Fibroblast of skin of scalp (primary cell): ENCODE results near the gene P4HB.

ENCODE experiments used
- DNase-seq: peaks from one replicate; pipeline ENCODE4 v3.0.0-alpha.2; 2013

The P4HB gene

DNA sequence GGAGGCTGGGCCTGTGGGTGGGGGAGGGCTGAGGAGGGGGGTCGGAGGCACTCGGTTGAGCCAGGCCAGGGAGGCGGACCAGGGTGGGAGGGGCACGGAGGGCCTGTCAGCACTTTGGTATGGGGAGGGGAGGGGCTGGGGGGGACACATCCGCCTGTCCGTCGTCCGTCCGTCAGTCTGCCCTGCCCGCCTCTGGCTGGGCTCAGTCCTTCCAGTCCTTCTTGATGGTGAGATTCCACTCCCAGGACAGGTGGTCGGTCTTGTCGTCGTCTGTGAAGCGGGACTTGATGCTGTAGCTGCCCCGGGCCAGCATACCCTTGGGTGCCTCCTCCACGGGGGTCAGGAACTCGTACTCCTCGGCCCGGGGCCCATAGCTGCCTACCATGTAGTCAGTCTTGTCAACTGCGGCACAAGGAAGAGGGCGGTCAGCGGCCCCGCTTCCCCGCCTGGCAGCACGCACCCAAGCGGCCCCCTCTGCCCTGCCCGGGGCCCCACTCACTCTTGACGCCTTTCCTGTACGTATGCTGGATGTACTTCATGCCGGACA, 8.4 kb upstream of the P4HB start:
- DNase-seq: peak; percentile 93

DNA sequence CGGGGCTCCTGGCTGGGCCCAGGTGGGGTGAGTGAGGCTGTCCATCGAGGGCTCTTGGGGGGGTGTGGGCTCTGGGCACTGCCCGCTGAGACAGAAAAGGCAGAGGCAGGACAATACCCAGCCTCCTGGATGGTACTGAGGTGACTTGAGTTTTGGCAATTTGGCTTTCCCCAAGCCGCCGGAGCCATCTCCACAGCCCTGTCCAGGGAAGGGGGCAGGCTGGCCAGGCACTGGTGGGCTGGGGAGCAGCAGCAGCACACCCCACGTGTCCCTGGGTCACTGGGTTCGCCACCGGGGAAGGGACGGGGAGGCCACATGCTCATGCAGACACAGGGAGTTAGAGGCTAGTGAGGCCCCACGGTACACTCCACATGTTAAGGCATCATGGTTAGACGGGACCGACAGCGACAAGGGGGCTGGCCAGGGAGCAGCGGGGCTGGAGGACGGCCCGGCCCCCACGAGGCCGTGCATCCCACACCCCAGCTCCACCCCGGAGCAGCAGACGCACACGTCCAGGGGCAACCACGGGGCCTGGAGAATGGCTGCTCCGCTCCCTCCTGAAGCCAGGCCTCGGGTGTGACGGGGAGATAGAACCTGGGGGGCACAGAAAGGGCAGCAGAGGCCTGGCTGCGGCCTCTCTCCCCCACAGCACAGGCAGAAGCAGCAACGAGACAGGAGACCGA, 7.8 kb upstream of the P4HB start:
- DNase-seq: no peak

DNA sequence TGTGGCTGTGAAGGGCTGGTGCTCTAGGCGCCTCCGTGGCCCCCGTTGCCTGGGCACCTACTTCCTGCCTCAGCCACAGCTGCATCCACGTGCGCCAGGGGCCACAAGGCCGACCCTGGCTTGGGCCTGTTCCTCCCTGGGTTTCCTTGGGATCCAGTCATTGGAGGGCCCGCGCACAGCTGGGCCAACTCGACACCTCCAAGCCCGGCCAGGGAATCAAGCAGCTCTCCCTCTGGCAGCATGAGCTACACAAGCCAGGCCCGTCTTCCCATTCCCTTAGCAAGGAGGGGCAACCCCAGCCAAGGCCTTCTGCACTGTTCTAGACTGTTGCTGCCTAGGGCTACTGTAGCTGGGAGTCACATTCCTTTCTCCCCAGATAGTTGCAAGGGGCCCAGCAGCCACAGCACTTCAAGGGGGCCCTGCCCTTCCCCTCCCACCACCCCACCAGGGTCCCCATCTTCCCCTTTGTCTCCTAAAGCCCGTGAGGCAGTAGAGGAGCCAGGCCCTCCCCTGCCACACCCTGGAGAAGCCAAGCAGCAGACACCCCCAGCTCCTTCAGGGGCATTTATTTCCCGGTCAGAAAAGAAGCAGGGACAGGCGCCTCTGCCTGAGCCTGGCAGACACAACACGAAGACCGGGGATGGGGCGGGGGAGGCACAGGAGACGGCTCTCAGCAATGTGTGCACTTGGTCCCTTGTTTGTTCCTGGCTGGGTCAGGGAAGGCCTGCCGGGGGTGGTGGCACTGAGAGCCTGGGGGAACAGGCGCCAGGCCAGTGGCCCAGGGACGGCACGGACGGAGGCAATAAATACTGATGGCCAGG, 7.0 kb upstream of the P4HB start:
- DNase-seq: peak; percentile 63

DNA sequence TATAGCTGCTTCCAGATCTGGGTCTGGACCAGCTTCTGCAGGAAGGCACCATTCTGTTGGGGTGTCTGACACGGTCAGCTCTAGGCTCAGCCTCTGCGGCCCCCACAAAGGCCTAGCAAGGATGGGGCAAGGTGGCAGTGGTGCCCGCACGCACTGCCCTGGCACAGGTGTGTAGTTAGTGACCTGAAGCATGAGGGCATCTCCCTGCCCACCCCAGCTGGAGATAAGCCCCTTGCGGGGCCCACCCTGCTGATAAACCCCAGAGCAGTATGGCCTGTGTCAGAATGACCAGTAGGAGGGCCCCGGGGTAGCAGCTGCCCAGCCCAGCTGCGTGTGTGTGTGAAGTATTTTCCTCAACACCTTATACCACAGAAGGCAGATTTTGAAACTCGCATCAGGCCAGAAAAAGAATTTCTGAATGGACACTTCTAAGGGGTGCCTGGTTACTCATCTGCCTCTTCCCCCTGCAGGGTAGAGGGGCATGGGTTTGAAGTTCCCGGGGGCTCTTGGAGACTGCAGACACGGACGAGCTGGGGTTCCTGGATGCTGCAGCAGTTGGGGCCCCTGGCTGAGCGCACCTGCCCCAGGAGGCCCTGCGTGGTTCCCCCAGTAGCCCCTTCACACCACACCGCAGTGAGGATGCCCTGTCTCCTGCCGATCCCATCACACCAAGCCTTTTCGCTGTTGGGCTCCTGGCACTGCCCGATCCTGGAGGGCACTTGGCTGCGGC, 6.3 kb upstream of the P4HB start:
- DNase-seq: peak; percentile 21

DNA sequence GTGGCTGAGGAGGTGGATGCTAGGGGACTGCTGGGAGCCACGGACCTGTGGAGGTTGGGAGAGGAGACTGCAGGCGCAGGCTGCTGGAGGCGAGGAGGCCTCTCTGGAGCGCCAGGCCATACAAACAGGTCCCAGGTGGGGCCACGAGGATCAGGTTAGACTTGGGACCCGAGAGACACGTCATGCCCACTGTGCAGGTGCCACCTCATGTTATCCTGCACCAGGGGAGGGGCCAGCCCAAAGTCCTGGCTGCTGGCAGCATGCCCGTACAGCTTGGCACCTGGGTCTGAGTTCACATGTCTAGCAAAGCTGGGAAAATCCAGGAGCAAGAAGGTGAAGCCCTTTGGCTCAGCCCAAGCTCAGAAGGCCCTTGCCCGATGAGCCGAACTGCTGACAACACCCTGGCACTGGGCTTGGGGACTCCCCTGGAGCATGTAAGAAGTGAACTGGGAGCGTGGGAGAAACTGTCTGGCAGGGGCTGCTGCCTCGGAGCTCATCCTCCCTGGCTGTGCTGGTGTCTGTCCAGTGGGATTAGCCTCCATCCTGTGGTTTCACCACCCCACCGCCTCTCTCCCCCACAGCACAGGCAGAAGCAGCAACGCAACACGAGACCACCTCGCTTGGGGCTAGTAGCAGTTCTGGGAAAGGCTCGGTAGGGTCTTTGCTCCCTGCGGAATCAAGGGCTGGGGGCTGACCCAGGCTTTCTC, 5.6 kb upstream of the P4HB start:
- no peak for DNase-seq

DNA sequence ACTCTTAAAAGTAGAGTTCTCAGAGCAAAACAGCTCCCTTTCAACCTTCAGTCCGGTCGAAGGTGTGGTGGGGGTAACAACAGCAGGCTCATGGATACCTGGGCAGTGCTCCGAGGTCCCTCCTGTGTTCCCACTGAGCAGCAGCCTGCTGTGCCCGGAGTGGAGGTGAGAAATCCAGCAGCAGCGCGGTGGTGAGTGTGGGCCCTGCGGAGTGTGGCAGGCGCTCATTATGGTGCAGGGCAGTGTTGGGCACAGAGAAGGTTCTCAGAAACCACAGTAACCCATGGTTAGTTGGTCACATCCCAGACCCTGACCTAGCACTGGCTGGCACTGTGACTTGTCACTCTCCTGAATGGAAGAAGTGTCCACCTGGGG, 5.0 kb upstream of the P4HB start:
- DNase-seq: no peak

DNA sequence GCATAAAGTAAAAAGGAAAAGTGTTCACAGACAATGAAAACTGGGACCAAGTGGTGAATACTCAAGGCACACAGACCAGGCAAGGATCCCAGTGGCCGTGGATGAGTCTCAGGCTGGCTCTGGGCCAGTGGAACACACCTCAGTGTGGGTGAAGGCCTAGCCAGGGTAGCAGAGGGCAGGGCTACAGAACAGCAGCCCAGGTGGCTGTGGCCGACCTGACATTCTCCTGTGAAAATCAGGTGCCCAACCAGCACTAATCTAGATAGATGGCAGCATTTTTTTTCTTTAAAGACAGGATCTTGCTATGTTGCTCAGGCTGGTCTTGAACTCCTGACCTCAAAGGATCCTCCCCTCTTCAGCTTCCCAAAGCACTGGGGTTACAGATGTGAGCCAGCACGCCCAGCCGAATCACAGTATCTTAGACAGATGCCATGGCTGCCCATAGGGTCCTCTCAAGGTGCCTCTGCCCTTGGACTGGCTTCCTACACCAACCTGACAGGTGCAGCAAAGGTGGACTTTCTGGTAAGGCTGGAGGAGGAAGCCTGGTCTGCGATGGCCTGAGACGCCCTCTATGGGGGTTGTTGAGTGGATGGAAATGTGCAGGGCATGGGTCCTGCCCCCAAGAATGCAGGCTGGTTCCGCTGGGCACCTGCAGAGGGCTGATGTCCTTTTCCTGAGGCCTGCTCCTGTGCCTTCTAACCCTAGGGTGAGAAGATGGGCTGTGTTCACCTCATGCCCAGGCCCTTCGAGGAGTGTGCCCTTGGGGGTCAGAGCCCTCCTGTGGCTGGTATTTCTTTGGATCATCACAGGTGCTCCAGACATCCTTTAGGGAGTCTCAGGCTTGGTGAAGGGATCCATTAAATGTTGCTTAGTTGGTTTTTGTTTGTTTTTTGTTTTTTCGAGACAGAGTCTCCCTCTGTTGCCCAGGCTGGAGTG, 3.8 kb upstream of the P4HB start:
- no peak for DNase-seq

DNA sequence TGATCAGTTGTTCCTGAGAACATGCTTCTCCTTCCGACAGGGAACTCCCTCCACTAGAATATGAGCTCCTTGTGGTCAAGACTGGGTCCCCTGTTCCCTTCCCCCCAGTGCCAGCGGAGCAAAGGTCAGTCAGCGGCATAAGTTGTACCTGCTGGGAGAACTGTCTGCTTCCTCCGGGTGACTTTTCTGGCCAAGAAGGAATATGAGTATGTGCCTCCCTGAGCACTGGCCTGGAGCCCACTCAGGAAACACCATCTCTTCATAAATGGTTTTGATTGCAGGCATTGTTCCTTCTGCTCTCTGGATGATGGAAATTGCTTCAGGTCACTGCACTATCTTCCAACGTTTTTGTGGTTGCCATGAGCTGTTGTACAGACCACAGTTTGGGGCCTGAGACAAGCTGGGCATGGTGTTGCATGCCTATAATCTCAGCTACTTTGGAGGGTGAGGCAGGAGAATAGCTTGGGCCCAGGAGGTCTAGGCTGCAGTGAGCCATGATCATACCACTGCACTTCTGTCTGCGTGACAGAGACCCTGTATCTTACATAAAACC, 2.9 kb upstream of the P4HB start:
- no peak for DNase-seq

DNA sequence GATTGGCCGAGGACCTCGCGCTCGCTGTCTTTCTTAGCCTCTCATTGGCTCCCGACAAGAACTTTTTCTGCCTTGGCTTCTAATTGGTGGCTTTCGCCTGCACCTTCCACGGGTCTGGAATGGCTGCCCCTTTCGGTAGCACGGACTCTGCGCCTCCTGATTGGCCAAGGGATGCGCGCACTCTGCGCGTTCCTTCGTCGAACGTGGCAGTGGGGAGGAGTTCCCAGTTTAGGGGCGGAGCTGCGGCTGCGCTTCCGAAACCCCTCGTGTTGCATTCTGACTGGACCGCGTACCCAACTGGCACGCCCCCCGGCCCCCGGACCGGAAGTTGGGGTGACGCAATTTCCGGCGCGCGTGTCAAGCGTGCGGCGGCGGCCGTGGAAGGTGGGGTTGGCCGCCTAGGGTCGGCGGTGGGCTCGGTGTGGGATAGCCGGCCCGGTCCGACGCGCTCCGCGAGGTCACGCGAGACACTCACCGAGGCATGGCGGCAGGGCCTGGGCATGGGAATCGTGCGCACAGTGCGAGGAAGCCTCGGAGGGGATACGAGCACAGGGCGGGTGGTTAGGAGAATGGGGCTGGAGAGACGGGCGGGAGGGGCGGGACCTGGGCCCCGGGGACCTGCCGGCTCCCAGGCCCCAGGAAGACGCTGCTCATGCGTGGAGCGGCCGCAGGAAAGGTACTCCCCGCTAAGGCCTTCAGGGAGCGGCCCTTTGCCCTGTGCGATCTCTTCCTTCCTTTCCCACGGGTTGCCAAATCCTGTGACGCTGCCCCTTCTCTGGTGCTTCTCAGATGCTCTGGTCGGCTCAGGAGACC, 627 bp upstream of the P4HB start:
- DNase-seq: peak; percentile 100

DNA sequence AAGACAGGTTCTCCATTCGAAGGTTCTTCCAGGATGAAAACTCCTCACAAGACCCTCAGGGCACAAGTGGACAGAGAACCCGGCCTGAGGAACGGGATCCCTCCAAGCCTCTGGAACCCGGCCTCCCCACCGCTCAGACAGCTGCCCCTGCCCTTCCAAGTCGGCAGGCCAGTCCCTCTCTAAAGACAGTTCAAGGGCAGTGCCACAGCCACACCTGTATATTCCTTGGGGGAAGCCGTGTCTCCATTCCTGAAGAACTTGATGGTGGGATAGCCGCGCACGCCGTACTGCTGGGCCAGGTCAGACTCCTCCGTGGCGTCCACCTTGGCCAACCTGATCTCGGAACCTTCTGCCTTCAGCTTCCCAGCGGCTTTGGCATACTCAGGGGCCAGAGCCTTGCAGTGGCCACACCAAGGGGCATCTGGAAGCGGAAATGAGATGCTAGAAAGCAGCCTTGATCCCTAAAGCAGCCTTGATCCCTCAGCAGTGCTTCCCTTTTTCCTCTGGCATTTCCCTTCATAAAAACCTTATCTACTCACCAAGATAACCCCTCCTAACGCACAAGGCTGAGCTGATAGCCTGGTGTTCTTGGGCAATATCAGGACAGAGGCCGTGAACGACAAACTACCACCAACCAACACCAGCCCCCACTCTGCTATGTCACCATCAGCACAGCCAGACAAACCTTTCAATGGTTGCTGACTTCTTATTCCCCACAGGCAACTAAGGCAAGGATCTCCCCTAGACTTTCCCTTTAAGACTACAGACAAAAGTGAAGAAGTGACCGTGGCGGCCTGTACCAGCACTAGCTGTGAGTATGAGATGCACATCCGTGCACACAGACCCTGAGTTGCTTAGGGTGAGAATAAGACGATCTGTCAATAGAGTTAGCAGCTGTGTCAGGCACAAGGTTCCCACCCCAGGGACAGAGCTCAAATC, 1.1 kb downstream of the P4HB start:
- no peak for DNase-seq

DNA sequence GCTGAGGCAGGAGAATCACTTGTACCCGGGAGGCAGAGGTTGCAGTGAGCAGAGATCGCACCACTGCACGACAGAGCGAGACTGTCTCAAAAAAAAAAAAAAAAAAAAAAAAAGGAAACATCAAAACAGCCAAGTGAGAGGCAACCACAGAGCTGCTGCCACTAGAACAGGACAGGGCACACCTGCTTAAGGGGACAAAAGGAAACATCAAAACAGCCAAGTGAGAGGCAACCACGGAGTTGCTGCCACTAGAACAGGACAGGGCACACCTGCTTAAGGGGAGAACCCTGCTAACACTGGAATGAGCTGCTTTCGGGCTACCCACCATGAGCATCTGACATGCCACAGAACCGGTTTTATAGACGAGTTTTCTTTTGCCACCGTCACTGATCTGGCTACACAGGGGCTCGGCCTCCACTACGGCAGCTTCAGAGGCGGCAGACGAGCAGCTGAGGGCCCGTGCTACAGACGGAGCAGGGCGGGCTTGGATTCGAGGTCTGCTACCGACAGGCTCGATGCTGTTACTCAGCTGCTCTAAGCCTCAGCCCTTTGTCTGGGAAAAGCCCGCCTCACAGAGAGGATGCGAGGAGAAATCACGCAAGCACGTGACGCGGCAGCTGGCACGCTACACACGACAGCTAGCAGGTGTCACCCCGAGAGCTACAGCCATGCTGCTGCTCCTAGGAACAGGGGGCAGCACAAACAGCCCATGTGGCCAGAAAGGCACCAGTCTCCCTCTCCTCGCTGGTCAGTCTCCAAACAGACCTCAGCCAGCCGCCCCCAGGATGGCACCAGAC, 2.0 kb downstream of the P4HB start:
- DNase-seq: no peak

DNA sequence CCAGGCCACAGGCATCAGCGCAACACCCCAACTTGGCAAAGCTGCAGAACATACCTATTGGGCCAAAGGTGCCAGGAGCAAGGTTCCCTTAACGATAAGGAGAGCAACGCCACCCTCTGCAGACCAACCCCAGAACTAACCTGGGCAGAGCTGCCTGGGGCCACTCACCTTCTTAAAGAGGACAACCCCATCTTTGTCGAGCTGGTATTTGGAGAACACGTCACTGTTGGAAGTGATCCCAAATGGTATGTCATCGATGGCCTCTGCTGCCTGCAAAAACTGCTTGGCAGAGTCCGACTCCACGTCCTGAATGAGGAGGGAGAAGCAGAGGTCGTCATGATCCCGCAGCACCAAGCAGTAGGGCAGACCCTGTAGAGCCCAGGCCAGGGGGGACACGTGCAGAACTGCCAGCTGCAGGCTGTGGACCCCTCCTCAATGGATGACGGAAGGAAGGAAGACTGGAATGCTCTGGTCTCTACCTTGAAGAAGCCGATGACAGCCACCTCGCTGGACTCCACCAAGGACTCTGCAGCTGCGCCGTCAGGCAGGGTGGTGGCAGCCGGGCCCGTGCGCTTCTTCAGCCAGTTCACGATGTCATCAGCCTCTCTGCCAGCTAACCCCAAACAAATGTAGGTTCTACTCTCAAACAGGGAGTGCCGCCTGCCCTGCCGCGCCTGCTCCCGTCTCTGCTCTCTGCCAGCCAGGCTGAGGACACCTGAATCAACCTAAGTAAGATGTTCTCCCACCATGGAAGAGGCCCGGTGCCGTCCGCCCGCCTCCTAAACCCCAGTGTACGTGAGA, 5.2 kb downstream of the P4HB start:
- DNase-seq: no peak

DNA sequence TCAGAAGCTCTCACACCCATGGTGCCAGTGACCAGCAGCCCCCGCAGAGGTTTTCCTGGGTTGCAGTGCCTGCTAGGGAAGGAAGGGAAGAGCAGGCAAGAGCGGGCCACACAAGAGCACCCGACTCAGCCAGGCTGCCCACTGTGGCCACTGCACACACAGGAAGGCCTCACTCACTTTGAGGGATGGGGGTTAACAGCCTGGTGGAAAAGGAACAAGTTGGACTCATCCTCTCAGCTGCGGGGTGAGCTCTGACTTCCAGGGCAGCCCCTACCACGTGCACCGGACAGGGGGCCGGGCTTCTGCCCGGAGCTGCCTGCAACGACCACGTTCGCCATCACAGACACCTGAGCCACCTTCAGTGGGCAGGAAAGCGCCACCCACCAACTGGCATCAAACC, 8.1 kb downstream of the P4HB start:
- no peak for DNase-seq

DNA sequence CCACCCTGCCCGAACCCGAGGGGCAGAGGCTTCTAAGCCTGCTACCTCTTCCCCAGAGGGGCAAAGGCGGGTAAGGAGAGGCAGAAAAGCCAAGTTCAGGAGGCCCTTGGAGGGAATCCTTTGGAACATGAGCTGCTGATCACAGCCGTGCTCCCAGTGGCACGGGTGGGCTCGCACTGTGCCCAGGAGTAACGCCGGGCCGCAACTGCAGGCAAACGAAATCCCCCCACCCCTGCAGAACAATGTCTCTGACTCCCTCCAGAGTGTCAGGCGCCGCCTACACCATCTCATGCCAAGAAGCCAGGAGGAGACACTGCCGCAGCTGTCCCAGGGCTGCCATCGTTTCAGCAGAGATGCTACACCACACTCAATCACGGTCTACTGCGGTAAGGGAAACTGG, 8.9 kb downstream of the P4HB start:
- DNase-seq: no peak

DNA sequence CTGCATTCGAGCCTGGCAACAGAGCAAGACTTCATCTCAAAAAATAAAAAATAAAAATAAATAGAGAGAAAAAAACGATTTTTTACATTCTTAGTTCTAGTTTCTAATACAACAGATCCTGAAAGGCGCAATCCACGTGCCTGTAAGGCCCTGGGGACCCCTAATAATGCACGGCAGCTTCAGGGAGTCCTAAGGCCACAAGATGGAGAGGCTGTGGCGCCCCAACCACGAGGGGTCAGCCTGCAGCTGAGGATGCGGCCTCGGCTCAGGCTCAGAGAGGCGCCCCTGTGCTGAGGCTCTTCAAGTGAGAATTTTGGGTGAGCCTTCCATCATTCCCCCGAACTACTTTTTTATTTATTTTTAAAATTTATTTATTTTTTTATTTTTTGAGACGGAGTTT, 10.9 kb downstream of the P4HB start:
- no peak for DNase-seq

DNA sequence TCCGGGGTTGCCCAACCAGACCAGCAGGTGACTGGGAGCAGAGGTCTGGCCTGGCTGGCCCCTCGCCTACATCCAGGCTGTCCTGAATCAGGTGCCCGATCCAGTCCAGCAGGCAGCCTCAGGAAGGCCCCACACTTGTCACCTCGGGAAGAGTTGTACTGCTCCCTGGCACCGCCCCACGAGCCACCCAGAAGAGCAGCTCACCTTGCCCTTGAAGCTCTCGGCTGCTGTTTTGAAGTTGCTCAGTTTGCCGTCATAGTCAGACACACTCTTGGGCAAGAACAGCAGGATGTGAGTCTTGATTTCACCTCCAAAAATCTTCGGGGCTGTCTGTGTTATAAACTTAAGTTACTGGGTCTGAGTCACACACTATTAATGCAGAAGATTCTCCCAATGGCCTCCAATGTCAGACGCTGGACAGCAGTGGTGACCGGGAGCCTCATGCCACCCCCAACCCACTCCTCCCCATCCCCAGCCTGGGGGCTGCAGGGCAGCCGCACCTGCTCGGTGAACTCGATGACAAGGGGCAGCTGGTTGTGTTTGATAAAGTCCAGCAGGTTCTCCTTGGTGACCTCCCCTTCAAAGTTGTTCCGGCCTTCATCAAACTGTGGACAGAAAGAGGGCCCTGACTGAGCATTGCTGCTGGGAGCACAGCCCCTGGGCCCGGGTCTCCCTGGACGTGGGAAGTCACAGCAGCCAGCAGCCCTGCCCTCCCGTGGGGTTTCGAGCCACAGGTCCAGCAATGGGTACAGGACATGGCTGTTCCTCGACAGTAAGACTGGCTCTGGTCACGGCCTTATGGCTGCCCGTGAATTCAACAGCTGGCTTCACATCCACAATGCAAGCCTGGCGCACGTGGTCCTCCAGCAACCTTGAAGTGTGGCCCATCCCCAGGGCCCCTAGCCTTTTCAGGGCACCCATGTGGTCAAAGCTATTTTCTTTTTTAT, 13.3 kb downstream of the P4HB start:
- no peak for DNase-seq
